Vagina (tissue), 2 donors: ENCODE data around the gene BRIP1. TPM values are rescaled to one million over a fixed set of nuclear protein-coding genes. Genes with fewer than 3 reads are reported as not detected.
"Not testable (repeated sequence)": the region's sequence is repeated elsewhere in the genome, so short reads cannot be mapped to it uniquely, and the experiment has no call there.

Source experiments
- DNase-seq, 2 donors: peaks; one replicate each; pipeline ENCODE4 v3.0.0-alpha.2; 2017; ENCODE audit errors: extremely low spot score in 2 of 2
- H3K27ac ChIP-seq: fragments of 200-600 bp; sonication (generic); one replicate; pipeline ENCODE4 v1.5.1; 2019
- H3K27me3 ChIP-seq: fragments of 200-600 bp; sonication (generic); one replicate; pipeline ENCODE4 v1.5.1; 2019
- H3K36me3 ChIP-seq, 2 donors: fragments of 200-600 bp; sonication (generic); one replicate each; pipeline ENCODE4 v1.5.1; 2017 to 2019
- H3K4me1 ChIP-seq: fragments of 200-600 bp; sonication (generic); one replicate; pipeline ENCODE4 v1.5.1; 2019
- H3K4me3 ChIP-seq, 2 donors: fragments of 200-600 bp; sonication (generic); 1 replicate in 1 of 2; 2 replicates in 1 of 2; pipeline ENCODE4 v1.5.1; 2016 to 2019
- H3K9me3 ChIP-seq: fragments of 200-600 bp; sonication (generic); one replicate; pipeline ENCODE4 v1.5.1; 2019
- CTCF ChIP-seq, 3 experiments: fragments of 450-650 bp in 2 of 3; fragments of 200-600 bp in 1 of 3; sonication (generic) in 1 of 3; IDR thresholded peaks; one replicate each; pipeline ENCODE4 v1.5.1; 2017 to 2019; ENCODE audit warnings: antibody characterized with exemption in 3 of 3, mild to moderate bottlenecking in 2 of 3, moderate library complexity in 2 of 3
- POLR2A ChIP-seq, 2 donors: fragments of 450-650 bp; IDR thresholded peaks; one replicate each; pipeline ENCODE4 v1.6.1; 2017; ENCODE audit warnings: antibody characterized with exemption in 2 of 2, mild to moderate bottlenecking in 2 of 2, moderate library complexity in 2 of 2
- POLR2AphosphoS5 ChIP-seq, 2 donors: sonication (generic); formaldehyde crosslinking; IDR thresholded peaks; one replicate each; pipeline ENCODE4 v1.9.0; 2017; ENCODE audit warnings: antibody characterized with exemption in 2 of 2, mild to moderate bottlenecking in 2 of 2, low read depth in 1 of 2; ENCODE audit not compliant: insufficient read depth in 1 of 2
- intact Hi-C: fragments of 100-400 bp; cut with DNase I; formaldehyde crosslinking; loops from one replicate; pipeline ENCODE4 v1.15.1; 2023
- total RNA-seq: library from RNA; depleted of rRNA; stranded (reverse); fragments of >200 nt; gene quantifications from one replicate; pipeline ENCODE4 v1.2.3, GENCODE V29; 2016

Gene BRIP1
- total RNA-seq, 1 donor from 2014 or later = 0.98 TPM

- DNase-seq = no peak
- Histone ChIP-seq H3K27ac (no peak overlapping the region), H3K4me3 (no peak overlapping the region), H3K36me3 (peaks cover 0 to 35% of the 10 kb centered on the region in 2 donors), H3K4me1 (no peaks in the 10 kb centered on the region), H3K27me3 (no peaks in the 10 kb centered on the region), H3K9me3 (no peaks in the 10 kb centered on the region)
- TF ChIP-seq POLR2A (IDR thresholded peaks at IDR 0.05) = no peak
- TF ChIP-seq CTCF (IDR thresholded peaks at IDR 0.05) = no peak
- no peak for TF ChIP-seq POLR2AphosphoS5 (IDR thresholded peaks at IDR 0.05; ENCODE audit: insufficient read depth in 1 of 2, low read depth in 1 of 2)
- intact Hi-C loops = no loop called here
Measured at GRCh38 chr17:61867033-61867432, 3.7 kb upstream of the BRIP1 start.

GRCh38 chr17:61863801-61864126, 436 bp upstream of the BRIP1 start:
- Histone ChIP-seq H3K36me3 (peaks cover 0 to 12% of the 10 kb centered on the region in 2 donors), H3K4me3 (peak overlapping the region; percentile 60 to 68), H3K4me1 (no peaks in the 10 kb centered on the region), H3K9me3 (no peaks in the 10 kb centered on the region), H3K27ac (peak overlapping the region; percentile 75), H3K27me3 (no peaks in the 10 kb centered on the region)
- no peak for DNase-seq
- no peak for TF ChIP-seq CTCF (IDR thresholded peaks at IDR 0.05)
- peak in 1 of 2 donors; percentile 0 for TF ChIP-seq POLR2AphosphoS5 (IDR thresholded peaks at IDR 0.05; ENCODE audit: insufficient read depth in 1 of 2, low read depth in 1 of 2)
- intact Hi-C loops = no loop called here

- Histone ChIP-seq H3K4me3 (no peak overlapping the region), H3K27me3 (no peaks in the 10 kb centered on the region), H3K27ac (no peak overlapping the region), H3K36me3 (no peaks in the 10 kb centered on the region), H3K9me3 (no peaks in the 10 kb centered on the region), H3K4me1 (no peaks in the 10 kb centered on the region)
- TF ChIP-seq POLR2A (IDR thresholded peaks at IDR 0.05) (no peak), POLR2AphosphoS5 (IDR thresholded peaks at IDR 0.05; ENCODE audit: insufficient read depth in 1 of 2, low read depth in 1 of 2) (no peak), CTCF (IDR thresholded peaks at IDR 0.05) (no peak)
- intact Hi-C loops = no loop called here
- DNase-seq = no peak
Measured at GRCh38 chr17:61862105-61862574, 1.2 kb downstream of the BRIP1 start.

GRCh38 chr17:61860397-61860796, 2.9 kb downstream of the BRIP1 start:
- H3K4me1 ChIP-seq, H3K36me3 ChIP-seq, H3K4me3 ChIP-seq, H3K27me3 ChIP-seq, H3K9me3 ChIP-seq, DNase-seq, H3K27ac ChIP-seq, intact Hi-C loops: not testable (repeated sequence)

- DNase-seq = no peak
- no peaks in the 10 kb centered on the region for H3K27me3 ChIP-seq
- H3K36me3 ChIP-seq = no peaks in the 10 kb centered on the region
- no peaks in the 10 kb centered on the region for H3K9me3 ChIP-seq
- no peak overlapping the region for H3K4me3 ChIP-seq
- no peak for TF ChIP-seq POLR2A (IDR thresholded peaks at IDR 0.05)
- TF ChIP-seq CTCF (IDR thresholded peaks at IDR 0.05) = no peak
- TF ChIP-seq POLR2AphosphoS5 (IDR thresholded peaks at IDR 0.05; ENCODE audit: insufficient read depth in 1 of 2, low read depth in 1 of 2) = no peak
- H3K27ac ChIP-seq = no peak overlapping the region
- no peaks in the 10 kb centered on the region for H3K4me1 ChIP-seq
- intact Hi-C loops = no loop called here
Measured at GRCh38 chr17:61856035-61856434, 7.3 kb downstream of the BRIP1 start.

GRCh38 chr17:61852857-61853256, 10.5 kb downstream of the BRIP1 start:
- Histone ChIP-seq H3K4me1 (no peaks in the 10 kb centered on the region), H3K4me3 (no peak overlapping the region), H3K36me3 (no peaks in the 10 kb centered on the region), H3K27ac (no peak overlapping the region), H3K27me3 (no peaks in the 10 kb centered on the region), H3K9me3 (no peaks in the 10 kb centered on the region)
- TF ChIP-seq POLR2A (IDR thresholded peaks at IDR 0.05) = no peak
- TF ChIP-seq CTCF (IDR thresholded peaks at IDR 0.05) = no peak
- no peak for TF ChIP-seq POLR2AphosphoS5 (IDR thresholded peaks at IDR 0.05; ENCODE audit: insufficient read depth in 1 of 2, low read depth in 1 of 2)
- no peak for DNase-seq
- intact Hi-C loops = no loop called here
